EH (cell line): Measurements from ENCODE around the gene CAB39L.
"Not testable (repeated sequence)": the region's sequence is repeated elsewhere in the genome, so short reads cannot be mapped to it uniquely, and the experiment has no call there.

ENCODE experiments used
- DNase-seq: peaks from one replicate; pipeline ENCODE4 v3.0.0-alpha.2; 2015; ENCODE audit warnings: low read depth

Gene CAB39L

DNA sequence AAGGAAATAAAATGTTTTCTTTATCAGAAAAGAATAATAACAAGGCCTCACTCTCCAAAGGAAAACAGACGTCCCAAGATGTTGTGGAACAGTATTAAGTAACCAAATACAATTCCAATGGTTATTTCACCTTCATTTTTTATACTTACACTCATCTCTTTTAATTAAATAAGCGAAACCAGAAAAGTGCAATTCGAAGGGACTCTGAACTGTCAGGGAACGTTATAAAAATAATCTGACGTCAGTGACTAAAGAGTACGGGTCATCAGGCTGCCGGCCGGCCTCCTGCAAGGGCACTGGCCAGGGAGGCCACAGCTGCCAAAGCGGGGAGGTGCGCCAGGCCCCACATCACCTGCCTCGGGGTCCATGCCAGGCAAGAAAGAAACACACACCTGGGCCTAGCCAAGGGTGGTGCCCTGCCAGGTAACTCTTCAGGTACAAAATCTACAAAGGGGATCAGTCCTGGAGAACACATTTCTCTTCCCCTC is 134.9 kb downstream of the CAB39L start:
- no peak for DNase-seq

DNA sequence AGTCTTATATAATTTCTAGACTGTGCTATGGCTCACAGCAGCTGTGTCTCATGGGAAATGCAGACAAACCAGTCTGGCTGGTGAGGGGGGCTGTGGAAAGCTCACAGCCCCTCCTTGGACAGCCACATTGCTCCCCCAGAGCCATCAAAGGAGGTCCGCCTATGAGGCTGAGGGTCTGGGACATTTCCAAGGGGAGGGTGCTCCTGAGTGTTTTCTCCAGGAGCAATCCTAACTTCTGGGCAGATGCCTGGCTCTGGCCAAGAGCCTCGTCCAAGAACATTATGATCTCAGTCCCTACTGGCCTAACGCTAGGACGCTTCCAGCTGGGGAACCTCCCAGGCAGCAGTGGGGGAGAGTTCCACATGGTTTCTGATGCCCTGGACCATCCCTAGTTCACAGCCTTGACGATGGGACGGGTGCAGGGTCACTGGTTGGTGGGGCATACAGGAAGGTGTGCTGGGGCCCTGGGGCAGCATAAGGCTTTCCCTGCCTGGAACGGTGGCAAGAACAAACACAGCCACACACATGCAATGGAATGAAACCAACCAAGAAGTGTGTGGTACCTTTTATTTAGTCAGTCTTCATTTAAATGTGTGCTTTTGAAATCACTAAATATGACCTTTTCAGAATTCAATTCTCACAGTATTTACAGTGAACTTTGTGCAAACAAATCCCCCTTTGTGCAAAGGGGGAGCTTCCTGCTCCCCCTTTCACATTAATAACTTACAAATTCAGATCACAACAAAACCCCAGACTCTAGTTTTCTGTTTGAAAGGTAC is 135.6 kb downstream of the CAB39L start:
- DNase-seq = no peak

DNA sequence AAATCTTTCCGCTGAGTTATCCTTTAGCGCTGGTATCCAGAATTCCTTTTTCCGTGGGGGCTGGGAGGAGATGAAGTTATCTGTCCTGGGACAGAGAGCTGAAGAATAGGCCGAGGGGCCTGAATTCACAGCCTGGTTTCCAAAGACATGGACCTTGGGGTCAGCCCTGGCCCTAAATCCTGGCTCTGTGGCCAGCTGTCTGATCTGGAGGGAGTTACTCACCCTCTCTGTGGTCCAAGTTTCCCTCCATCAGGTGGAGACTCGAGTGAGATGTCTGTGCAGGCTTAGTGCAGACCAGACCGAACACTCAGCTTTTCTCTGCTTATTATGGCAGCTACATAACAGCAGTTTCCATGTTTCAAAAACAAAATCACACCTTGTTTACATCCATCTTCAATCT is 136.5 kb downstream of the CAB39L start:
- DNase-seq = no peak

- DNase-seq = no peak
These were observed 138.0 kb downstream of the CAB39L start for GRCh38 chr13:49305792-49306425.

DNA sequence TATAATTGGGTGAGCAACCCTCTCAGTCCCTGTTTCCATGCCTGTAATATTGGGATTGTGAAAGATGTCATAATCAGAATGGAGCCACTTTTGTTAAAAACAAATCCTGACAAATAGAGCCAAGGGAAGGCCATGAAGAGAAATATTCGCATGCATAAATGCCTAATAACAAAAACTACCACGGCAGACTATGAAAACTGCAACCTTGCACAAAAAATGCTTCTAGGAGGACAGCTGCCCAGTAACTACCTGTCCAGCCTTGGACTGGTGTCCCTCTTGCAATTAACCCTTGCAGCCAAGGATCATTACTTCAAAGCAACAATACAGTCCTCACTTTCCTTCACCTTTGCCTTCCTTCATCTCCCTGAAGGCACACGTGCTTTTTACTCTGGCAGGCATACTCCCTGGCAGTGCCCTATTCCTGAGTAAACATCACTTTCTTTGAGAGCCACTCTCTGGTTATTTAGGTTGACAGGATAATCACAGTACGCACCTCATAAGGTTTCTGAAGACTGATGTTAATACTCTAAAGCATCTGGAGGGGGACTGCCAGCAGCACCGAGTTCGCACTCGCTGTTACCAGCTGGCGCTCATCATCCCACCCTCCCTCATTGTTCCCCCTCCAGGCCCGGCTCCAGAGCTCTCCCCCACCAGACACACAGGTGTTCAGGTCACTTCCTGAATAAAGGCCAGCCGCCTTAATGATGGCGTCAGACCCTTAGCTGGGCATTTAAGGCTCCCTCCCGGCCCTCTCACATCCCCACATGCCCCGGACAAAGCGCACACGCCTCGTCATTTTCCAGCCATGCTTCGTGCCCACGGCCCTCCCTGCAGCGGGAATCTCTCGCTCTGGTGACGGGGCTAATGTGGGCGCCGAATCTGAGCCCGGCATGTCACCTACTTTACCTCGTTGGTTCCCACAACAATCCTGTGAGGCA is 138.8 kb downstream of the CAB39L start:
- DNase-seq = no peak

GRCh38 chr13:49304356-49304755 is 139.5 kb downstream of the CAB39L start:
- no peak for DNase-seq

- no peak for DNase-seq
These were observed 140.2 kb downstream of the CAB39L start for GRCh38 chr13:49303533-49304252.

DNA sequence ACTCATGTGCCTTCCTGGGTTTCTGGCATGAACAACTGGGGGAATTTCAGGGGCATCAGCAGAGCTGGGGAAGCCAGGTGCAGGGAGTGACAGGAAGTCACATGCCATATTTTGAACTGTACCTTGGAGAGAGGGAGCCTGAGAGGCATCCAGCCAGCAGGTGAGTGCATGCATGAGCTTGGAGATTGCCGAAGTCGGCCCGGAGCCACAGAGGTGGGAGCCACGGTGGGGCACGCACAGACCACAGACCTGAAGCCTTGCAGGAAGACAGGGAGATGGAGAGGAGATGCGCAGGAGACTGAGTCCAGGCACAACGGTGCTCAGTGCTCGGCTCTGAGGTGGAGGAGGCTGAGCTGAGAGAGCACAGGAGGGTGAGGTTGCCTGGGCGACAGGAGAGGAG is 141.0 kb downstream of the CAB39L start:
- DNase-seq = no peak

GRCh38 chr13:49302222-49302621 is 141.6 kb downstream of the CAB39L start:
- DNase-seq = no peak

DNA sequence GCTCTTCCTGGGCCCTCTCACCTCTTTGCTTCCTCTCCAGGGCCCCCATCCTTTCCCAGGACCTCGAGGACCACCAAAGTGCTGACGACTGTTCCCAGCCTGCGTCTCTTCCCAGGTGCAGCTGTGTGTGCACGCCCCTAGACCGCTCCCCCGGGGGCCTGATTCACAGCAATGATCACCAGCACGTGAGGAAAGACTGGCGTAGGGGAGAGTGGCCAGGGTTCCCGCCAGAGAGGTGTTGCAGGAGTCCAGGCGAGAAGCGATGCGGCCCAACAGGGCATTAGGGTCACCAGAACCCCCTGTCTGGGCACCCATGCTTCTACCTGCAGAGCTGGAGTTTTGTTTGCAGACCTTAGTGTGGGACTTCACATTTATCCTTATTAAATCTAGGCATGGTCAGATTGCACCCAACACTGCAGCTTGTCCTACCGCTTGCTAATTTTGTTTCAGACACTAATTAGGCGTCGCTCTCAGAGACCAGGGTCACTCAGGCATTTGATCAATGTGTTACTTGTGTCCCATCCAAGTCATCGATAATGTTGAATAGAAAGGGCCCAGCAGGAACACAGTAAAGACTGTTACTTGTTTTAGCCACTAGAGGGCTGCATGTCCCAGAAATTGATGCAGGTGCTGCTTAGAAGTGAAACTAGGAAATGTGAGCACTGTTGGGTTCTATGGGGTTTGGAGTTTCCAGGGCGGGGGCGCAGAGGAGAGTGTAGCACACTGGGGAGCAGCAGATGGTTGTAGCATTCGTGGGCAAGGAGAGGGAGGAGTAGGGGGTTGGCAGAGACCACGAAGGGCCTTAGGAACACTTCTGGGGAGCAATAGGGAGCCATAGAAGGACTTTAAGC is 142.9 kb downstream of the CAB39L start:
- peak; percentile 76 for DNase-seq

DNA sequence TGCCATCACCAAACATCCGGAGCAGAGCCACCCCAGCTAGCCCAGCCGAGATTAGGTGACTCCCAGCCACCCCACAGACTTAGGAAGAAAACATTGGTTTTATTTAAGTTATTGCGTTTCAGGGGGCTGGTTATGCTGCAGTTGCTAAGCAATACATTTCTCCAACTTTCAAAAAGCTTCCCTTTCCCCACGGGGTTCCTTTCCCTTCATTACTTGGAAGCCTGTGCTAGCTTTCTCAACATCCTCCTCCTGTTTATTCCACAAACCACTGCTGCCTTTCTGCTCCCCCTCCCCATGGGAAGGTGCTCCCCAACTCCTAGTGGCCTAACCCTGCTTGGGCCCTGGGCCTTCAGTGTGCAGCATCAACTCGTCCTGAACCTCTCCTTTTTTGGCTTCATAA is 143.6 kb downstream of the CAB39L start:
- no peak for DNase-seq

DNA sequence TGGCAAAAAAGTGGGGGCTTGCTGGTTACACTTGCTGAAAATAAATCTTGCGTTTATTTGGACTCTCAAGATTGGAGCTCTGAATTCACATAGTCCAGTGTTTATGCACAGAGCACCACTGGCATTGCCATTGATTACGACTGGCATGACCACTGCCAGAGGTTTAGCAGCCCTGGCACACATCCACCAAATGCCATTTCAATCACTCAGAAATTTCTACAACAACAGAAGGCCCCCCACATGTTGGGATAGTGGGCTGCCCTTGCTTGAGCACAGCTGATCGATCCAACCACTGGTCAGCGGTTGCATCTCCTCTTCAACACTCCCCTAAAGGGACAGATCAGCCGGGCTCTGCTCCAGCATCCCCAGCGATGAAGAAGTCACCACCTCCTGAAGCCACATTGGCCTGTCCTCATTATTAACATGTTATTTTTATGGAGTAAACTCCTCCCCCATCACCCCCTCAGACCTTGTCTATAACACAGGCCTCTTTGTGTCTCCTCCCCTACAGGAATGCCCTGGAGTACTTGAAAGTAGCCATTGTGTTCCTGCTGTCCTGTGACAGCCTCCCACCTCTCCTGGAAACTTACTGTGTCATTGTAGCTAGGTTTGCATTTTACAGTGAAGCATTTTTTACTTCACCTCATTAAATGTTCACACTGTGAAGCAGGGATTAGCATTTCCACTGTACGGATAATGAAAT is 144.8 kb downstream of the CAB39L start:
- DNase-seq = no peak

GRCh38 chr13:49298416-49298815 is 145.4 kb downstream of the CAB39L start:
- no peak for DNase-seq

- DNase-seq = no peak
These were observed 146.5 kb downstream of the CAB39L start for GRCh38 chr13:49297338-49297737.

DNA sequence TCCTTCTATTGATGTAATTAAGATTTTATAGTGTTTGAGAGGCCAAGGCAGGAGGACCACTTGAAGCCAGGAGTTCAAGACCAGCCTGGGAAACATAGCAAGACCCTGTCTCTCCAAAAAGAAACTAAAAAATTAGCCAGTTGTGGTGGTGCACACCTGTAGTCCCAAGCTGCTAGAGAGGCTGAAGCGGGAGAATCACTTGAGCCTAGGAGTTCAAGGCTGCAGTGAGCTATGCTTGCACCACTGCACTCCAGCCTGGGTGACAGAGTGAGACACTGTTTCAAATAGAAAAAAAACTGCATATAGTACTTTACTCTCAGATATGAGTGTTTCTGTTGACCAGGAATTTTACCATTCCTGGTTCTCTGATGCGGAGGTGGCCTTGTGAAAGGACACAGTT is 147.2 kb downstream of the CAB39L start:
- DNase-seq = no peak

- DNase-seq = no peak
These were observed 148.6 kb downstream of the CAB39L start for GRCh38 chr13:49295244-49295643.

DNA sequence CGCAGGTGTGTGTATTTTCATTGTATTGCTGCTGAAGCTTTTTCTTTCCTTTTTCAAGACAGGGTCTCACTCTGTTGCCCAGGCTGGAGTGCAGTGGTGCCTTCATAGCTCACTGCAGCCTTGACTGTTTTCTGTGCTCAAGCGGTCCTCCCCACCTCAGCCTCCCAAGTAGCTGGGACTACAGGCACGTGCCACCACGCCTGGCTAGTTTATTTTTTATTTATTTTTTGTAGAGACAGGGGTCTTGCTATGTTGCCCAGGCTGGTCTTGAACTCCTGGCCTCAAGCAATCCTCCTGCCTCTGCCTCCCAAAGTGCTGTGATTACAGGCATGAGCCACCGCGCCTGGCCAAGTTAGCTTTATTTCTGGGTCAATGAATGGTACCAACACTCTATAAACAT is 149.1 kb downstream of the CAB39L start:
- DNase-seq = not testable (repeated sequence)

- peak; percentile 34 for DNase-seq
These were observed 150.9 kb downstream of the CAB39L start for GRCh38 chr13:49292742-49293486.

- DNase-seq = no peak
These were observed 155.4 kb downstream of the CAB39L start for GRCh38 chr13:49288458-49288857.

DNA sequence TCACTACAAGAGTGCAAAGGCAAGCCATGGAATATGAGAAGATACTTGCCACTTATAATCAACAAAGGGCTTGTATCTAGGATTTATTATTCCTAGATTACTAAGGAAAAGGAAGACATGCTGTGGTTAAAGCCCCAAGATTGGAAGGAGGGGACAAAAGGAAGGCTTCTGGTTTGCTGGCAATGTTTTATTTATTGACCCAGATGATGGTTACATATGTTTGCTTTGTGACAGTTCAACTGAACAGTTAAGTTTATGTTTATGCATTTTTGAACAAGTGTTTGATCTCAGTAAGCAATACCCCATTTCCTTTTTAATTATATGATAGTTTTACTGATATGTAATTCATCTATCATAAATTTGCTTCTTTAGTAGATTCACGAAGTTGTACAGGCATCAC is 155.9 kb downstream of the CAB39L start:
- no peak for DNase-seq
